Activated CD8-positive, alpha-beta memory T cell treated with anti-CD3 and anti-CD28 coated beads, Interleukin-2, amount 10 ng/mL, durations not matched to agents 7 days and 5 days (primary cell): ENCODE results near the gene RAD51B. TPM values are rescaled to one million over a fixed set of nuclear protein-coding genes. Genes with fewer than 3 reads are reported as not detected.

Experiments used
- ATAC-seq: fragments of 150-1000 bp; cut with Tn5 transposase; one replicate; pipeline ENCODE4 v1.10.0; 2021; ENCODE audit warnings: moderate library complexity
- CTCF ChIA-PET: fragments of 350-600 bp; sonication (Branson Sonifier 250); formaldehyde crosslinking; loops from one replicate; lab custom pipeline; 2021; ENCODE audit warnings: antibody characterized with exemption; lab: Charles Lee
- DNase-seq: peaks from one replicate; pipeline ENCODE4 v3.0.0-alpha.2; 2020
- H3K27ac Mint-ChIP-seq: one replicate; pipeline ENCODE4 v1.8.0; 2021; ENCODE audit warnings: mild to moderate bottlenecking, mixed read lengths
- H3K27me3 Mint-ChIP-seq: one replicate; pipeline ENCODE4 v1.8.0; 2021; ENCODE audit warnings: mixed read lengths
- H3K36me3 Mint-ChIP-seq: one replicate; pipeline ENCODE4 v1.8.0; 2021; ENCODE audit warnings: mild to moderate bottlenecking, mixed read lengths
- H3K4me1 Mint-ChIP-seq: one replicate; pipeline ENCODE4 v1.8.0; 2021; ENCODE audit warnings: mixed read lengths
- H3K4me3 Mint-ChIP-seq: one replicate; pipeline ENCODE4 v1.8.0; 2021; ENCODE audit warnings: mild to moderate bottlenecking, moderate library complexity, mixed read lengths
- H3K9me3 Mint-ChIP-seq: one replicate; pipeline ENCODE4 v1.8.0; 2022; ENCODE audit warnings: low read depth, mixed read lengths
- total RNA-seq, 2 experiments: library from RNA; stranded (reverse); gene quantifications; one replicate each; pipeline ENCODE4 v1.2.3, GENCODE V29; 2021

The RAD51B gene
- total RNA-seq, 2 experiments from 2014 or later: 35.3 to 55.5 TPM

DNA sequence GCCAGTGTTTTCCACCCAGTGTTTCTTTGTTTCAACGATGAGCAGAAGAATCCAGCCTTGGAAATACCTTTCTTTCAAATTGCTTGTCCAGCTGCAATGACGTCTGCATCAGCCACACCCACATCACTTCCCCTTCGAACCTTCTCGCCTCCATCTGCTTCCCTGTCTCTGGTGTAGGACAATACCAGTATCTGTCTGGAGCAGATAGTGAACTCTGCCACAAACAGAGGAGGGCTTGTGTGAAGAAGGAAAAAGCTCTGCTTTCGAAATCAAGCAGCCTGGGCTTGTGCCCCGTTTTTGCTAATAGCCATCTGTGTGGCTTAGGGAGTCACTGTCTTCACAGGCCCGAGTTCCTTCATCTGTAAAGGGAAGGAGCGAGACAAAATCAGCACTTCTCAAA lies 557.9 kb downstream of the RAD51B start:
- no peaks in the 10 kb centered on the region for H3K27me3 Mint-ChIP-seq
- H3K27ac Mint-ChIP-seq: no peak overlapping the region
- CTCF ChIA-PET: interaction anchor here (1.5 kb wide), 1 partner anchor 94 kb away, joined by 3 read pairs; no protein-coding TSS in a partner anchor

DNA sequence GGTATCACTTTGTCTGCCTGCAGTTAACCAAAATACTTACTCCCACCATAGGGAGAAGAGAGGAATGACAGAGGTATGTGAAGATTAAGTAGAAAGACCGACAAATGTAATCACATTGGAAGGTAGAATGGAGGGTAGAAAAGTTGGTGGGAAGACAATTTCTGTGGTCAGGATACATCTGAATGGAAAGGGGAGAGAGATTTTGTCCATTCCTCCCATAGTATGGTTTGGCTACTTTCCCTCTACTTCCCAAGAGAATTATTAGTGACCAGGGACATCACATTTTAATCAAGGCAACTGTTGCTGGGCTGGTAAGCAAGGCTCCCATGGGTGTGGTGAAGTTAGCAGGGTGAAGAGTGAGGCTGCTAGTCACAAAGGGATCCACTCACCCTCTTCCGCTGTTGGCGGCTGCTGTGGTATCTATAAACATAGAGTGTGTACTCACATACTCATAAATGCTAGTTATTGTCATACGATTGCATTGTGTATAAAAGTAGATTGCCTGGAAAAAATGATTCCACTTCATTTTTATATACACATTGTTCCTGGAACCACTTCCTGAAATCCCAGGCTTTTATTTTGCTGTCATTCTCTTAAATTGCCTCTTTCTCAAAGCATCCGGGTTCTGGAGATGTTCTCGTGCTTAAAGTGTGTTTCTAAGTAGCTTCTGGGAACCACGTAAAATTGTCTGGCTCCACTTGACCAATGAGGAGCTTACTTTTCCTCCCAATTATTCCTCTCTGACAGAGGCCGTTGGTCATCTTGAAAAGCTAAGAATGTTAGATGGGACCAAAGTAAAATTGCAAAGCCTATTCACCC lies 560.1 kb downstream of the RAD51B start:
- peak; percentile 58 for DNase-seq
- peak; percentile 49 for ATAC-seq
- Mint-ChIP-seq H3K4me1 (peaks cover 27% of the 10 kb centered on the region), H3K36me3 (no peaks in the 10 kb centered on the region), H3K4me3 (no peak overlapping the region), H3K27ac (peak overlapping the region; percentile 47), H3K9me3 (no peaks in the 10 kb centered on the region), H3K27me3 (no peaks in the 10 kb centered on the region)
- CTCF ChIA-PET: no interaction called here

More for the DNA sequence above, 557.9 kb downstream of the RAD51B start:
- ATAC-seq: no peak
- no peak for DNase-seq
- H3K36me3 Mint-ChIP-seq: peaks cover 3% of the 10 kb centered on the region
- H3K4me3 Mint-ChIP-seq: no peak overlapping the region
- H3K9me3 Mint-ChIP-seq: no peaks in the 10 kb centered on the region
- H3K4me1 Mint-ChIP-seq: peaks cover 22% of the 10 kb centered on the region

DNA sequence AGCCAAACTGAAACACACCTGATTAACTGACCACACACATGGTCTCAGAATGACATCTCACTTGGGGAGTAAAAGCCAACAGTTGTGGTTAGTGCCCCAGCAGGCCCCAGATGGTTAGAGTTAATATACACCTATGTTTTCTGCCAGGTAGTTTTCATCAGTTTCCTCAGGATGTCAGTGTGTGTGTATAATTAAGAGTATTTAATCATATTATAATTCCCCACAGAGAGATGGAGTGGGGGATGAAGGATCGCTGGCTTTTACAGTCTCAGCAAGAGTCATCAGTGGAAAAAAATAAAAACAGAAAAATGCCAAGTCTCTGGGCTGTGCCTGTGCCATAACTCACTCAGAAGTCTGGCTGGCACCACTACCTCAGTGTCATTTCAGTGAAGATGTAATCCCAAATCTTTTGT lies 560.8 kb downstream of the RAD51B start:
- ATAC-seq (no peak), DNase-seq (no peak)
- H3K9me3 Mint-ChIP-seq: no peaks in the 10 kb centered on the region
- CTCF ChIA-PET: no interaction called here
- no peaks in the 10 kb centered on the region for H3K27me3 Mint-ChIP-seq
- peak overlapping the region; percentile 47 for H3K27ac Mint-ChIP-seq
- H3K36me3 Mint-ChIP-seq: no peaks in the 10 kb centered on the region
- no peak overlapping the region for H3K4me3 Mint-ChIP-seq
- H3K4me1 Mint-ChIP-seq: peaks cover 27% of the 10 kb centered on the region

DNA sequence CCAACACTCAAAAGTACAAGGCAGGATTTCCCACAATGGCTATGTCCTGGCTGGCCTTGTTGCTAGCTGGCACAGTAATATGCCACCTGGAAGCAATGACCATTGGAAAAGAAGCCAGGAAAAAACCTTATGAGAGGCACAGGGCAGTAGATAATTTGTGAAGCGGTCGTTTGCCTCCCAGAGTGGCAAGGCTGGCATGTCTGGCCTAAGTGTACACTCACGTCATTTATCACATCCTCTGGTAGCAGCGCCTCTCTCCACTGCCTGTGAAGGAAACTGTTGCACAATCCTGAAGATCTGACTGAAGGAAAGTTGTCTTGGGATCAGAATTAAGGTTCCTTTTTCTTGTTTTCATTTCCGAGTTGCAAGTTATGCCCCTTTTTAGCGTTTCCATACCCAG lies 564.8 kb downstream of the RAD51B start:
- DNase-seq (no peak), ATAC-seq (no peak)
- H3K27ac Mint-ChIP-seq: no peak overlapping the region
- H3K27me3 Mint-ChIP-seq: no peaks in the 10 kb centered on the region
- CTCF ChIA-PET: no interaction called here
- peaks cover 15% of the 10 kb centered on the region for H3K4me1 Mint-ChIP-seq
- H3K36me3 Mint-ChIP-seq: no peaks in the 10 kb centered on the region
- H3K4me3 Mint-ChIP-seq: no peak overlapping the region
- no peaks in the 10 kb centered on the region for H3K9me3 Mint-ChIP-seq

DNA sequence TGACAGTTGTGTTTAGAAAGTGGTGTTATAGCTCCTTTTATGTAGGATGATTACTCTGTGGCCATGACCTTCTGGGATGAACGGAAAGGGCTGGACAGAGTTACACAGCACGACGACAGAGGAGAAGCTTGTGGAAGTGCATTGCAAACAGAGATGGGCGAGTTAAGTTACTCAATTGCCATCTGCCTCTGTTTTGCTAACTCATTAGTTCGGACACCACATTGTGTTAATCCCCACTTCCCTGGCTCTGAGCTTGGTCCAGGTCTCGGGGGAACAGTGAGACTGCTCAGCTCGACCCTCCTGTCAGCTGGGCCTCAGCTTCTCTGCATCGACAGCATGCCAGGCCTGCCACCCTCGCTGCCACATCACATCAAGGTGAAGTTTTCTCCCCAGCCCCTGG lies 565.3 kb downstream of the RAD51B start:
- ATAC-seq (no peak), DNase-seq (no peak)
- CTCF ChIA-PET: no interaction called here
- Mint-ChIP-seq H3K27ac (no peak overlapping the region), H3K9me3 (no peaks in the 10 kb centered on the region), H3K4me1 (peaks cover 10% of the 10 kb centered on the region), H3K27me3 (no peaks in the 10 kb centered on the region), H3K4me3 (no peak overlapping the region), H3K36me3 (no peaks in the 10 kb centered on the region)

DNA sequence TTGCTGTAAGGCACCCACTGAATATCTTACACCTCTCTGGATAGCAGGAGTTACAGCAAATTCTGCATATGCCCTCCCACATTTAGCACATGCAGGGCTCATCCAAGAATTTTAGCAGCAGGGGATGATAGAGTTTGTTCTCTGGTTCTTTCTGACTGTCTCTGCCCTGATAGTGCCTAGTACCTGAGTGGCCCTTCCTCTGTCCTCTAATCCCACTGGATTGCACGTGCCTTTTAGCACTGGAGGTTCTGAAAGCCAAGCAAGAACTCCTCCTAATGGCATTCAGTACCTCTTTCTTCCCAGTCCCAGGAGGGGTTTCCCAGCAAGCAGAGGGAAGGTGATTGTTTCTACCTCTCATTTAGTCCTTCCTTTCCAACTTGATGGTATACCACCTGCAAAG lies 566.9 kb downstream of the RAD51B start:
- peaks cover 5% of the 10 kb centered on the region for H3K4me1 Mint-ChIP-seq
- DNase-seq (no peak), ATAC-seq (no peak)
- no peaks in the 10 kb centered on the region for H3K27me3 Mint-ChIP-seq
- no peaks in the 10 kb centered on the region for H3K9me3 Mint-ChIP-seq
- no peak overlapping the region for H3K27ac Mint-ChIP-seq
- CTCF ChIA-PET: no interaction called here
- H3K4me3 Mint-ChIP-seq: no peak overlapping the region
- no peaks in the 10 kb centered on the region for H3K36me3 Mint-ChIP-seq

DNA sequence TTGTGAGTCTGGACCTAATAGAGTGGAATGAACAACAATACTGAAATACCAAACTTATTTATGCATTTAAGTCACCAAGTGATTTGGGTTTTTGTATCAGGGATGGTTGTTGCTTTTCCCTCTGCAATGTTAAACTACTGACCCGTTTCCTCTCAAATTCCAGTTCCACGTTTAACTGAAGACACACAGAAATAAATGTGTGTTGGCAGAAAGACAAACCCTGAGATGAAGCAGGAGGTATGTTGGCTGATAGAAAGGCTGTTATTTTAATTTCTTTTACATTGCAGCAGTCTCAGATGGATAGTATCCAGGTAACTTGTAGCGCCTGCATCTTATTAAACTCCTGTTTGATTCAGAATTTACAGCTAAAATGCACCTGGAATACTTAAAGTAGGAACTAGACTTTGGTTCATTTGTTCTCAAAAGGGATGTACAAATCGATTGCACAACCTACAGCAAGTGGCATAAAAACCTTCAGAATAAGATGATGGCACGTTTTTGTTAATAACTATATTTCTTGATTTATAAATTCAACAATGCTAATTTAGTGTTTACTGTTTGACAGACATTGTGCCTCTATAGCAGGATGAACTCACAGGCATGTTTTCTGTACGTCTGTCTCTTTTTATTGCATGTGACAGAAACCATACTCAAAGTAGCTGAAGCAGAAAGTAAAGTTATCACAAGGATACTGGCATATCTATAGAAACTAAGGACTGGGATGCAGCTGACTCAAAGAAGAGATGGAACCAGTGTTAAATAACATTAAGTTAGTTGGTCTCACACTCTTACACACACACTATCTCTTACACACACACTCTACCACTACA lies 567.6 kb downstream of the RAD51B start:
- H3K36me3 Mint-ChIP-seq: no peaks in the 10 kb centered on the region
- H3K4me3 Mint-ChIP-seq: no peak overlapping the region
- H3K27me3 Mint-ChIP-seq: no peaks in the 10 kb centered on the region
- DNase-seq (no peak), ATAC-seq (no peak)
- H3K4me1 Mint-ChIP-seq: peaks cover 5% of the 10 kb centered on the region
- no peak overlapping the region for H3K27ac Mint-ChIP-seq
- H3K9me3 Mint-ChIP-seq: no peaks in the 10 kb centered on the region
- CTCF ChIA-PET: no interaction called here

DNA sequence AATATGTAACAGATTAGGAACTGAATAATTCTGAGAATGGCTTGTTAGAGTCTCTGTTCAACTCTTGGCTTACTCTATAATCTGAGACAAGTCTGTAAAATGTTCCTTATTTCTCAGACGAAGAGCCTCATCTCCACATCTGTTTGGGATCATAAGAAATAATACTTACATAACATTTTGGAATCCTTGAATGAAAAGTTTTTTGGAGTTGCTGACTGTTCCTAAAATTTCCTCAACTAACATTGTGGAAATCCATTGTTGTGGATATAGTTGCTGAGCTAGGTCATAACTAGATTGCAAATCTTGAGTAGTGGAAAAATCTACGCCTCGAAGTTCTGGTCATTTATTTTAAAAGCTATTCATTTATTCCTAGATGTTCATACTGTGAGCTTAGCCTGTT lies 570.4 kb downstream of the RAD51B start:
- no peak overlapping the region for H3K27ac Mint-ChIP-seq
- no peaks in the 10 kb centered on the region for H3K9me3 Mint-ChIP-seq
- ATAC-seq (no peak), DNase-seq (no peak)
- H3K4me3 Mint-ChIP-seq: no peak overlapping the region
- H3K4me1 Mint-ChIP-seq: no peaks in the 10 kb centered on the region
- CTCF ChIA-PET: no interaction called here
- no peaks in the 10 kb centered on the region for H3K27me3 Mint-ChIP-seq
- no peaks in the 10 kb centered on the region for H3K36me3 Mint-ChIP-seq

DNA sequence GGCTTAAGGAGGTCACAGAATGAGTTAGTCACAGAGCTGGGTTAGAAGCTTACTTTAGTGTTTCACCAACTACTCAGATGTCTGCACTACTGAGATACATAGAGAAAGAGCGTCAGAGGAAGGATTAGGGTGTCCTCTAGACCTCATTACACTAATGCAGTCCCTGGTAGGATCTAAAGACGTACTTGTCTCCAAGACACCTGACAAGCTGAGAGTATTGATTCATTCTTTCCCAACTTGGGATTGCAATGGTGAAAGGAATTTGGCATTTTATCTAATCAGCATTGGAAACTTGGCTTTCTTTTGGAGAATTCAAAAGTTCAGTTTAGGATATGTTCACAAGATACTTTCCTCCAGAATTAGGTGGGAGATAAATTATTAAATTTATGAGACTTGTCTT lies 571.2 kb downstream of the RAD51B start:
- CTCF ChIA-PET: no interaction called here
- H3K4me3 Mint-ChIP-seq: no peak overlapping the region
- no peaks in the 10 kb centered on the region for H3K27me3 Mint-ChIP-seq
- no peaks in the 10 kb centered on the region for H3K4me1 Mint-ChIP-seq
- DNase-seq: no peak
- H3K27ac Mint-ChIP-seq: no peak overlapping the region
- H3K9me3 Mint-ChIP-seq: no peaks in the 10 kb centered on the region
- no peaks in the 10 kb centered on the region for H3K36me3 Mint-ChIP-seq
- no peak for ATAC-seq

DNA sequence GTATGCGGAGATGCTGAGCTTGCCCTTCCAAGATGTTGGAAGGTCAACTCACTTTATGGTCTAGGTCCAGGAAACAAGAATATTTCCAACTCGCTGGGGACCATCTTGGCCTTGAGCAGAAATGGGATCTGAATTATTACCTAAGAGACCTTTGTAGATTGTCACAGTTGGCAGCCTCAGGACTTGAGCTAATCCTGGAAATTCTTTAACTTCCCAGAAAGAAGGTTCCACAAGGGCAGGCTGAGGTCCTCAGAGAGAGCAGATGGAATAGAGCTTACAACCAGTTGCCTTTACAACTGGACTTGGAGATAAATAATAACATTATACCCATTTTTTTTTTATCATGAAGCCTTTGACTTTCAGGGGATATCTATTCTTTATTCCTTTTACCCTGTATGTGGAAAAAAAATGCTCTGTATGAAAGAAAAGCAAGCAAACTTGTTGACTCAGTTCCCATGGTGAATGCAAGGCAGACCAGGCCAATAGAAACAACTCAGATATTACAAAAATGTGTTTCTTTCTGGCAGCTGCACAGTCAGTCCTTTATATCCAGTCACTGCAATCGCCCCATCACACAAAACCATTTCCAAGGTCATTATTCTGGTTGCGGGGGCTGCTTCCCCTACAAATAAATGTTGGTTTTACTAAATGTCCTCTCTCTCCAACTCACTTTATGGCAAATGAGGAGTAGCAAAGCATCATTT lies 571.9 kb downstream of the RAD51B start:
- H3K4me1 Mint-ChIP-seq: no peaks in the 10 kb centered on the region
- ATAC-seq: no peak

DNA sequence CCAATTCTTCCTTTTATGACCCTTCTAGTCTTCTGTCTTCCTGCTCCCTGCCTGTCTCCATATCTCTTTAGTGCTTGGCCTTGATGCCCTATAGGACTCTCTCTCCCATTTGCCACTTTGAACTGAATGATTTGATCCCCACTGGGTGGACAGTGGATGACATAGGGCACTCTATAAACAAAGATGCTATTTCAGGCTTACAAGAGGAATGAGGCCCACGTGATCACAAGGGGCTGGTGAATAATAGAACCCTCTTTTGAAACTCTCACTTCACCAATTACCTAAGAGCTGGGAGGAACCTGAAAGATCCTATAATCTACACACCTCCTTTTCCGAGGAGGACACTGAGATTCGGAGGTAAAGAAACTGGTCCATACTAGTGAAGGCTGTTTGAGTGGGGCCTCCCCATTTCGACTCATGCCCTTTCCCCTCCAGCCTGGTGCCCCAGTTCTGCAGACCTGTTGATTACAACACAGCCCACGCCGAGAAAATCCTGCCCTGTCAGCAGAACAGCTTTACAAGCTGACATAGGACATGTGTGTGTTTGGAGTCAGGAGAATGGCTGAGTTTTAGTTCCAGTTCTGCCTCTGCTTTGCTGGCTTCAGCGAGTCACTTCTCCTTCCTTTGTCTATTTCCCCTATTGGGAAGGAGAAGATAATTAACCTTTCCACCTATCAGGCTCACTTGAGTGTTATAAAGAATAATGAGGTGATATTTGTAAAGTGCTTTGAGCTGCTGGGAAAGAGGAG lies 573.0 kb downstream of the RAD51B start:
- DNase-seq: no peak
- Mint-ChIP-seq H3K4me3 (no peak overlapping the region), H3K9me3 (no peaks in the 10 kb centered on the region), H3K27ac (no peak overlapping the region), H3K36me3 (no peaks in the 10 kb centered on the region), H3K4me1 (no peaks in the 10 kb centered on the region), H3K27me3 (no peaks in the 10 kb centered on the region)
- no peak for ATAC-seq
- CTCF ChIA-PET: no interaction called here

More for the DNA sequence above, 571.9 kb downstream of the RAD51B start:
- no peaks in the 10 kb centered on the region for H3K9me3 Mint-ChIP-seq
- CTCF ChIA-PET: no interaction called here
- H3K27ac Mint-ChIP-seq: no peak overlapping the region
- no peaks in the 10 kb centered on the region for H3K27me3 Mint-ChIP-seq
- DNase-seq: no peak
- H3K36me3 Mint-ChIP-seq: no peaks in the 10 kb centered on the region
- no peak overlapping the region for H3K4me3 Mint-ChIP-seq

DNA sequence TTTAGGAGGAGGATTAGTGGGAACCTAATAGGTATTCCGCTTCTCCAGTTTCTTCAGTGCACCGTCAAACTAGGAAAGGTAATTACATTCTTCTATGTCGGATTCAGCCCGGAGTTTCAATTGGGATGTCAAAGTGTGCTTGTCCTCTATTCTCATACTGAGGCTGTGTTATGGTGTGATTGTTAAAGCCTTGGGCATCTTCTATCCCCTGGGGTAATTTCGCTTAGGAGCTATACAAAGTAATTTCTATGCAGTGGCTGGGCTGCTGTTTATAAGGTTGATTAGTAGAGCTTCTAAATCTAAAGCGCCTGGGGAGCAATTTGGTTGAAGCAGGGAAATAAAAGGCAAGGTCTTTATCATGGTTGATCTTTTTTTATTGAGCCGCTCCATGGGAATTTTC lies 573.7 kb downstream of the RAD51B start:
- H3K27ac Mint-ChIP-seq: no peak overlapping the region
- DNase-seq (no peak), ATAC-seq (no peak)
- H3K36me3 Mint-ChIP-seq: no peaks in the 10 kb centered on the region
- H3K4me1 Mint-ChIP-seq: no peaks in the 10 kb centered on the region
- CTCF ChIA-PET: no interaction called here
- no peak overlapping the region for H3K4me3 Mint-ChIP-seq
- no peaks in the 10 kb centered on the region for H3K27me3 Mint-ChIP-seq
- H3K9me3 Mint-ChIP-seq: no peaks in the 10 kb centered on the region
